Hepatocyte (in vitro differentiated cells): ENCODE measurements around the gene COPS4.

ENCODE experiments used
- CTCF ChIP-seq: fragments of 200-600 bp; sonication (generic); IDR thresholded peaks from 2 replicates; pipeline ENCODE4 v1.5.1; 2016; ENCODE audit warnings: antibody characterized with exemption, mild to moderate bottlenecking; ENCODE audit not compliant: poor library complexity
- EZH2 ChIP-seq: fragments of 200-600 bp; sonication (generic); IDR thresholded peaks from 2 replicates; pipeline ENCODE4 v1.6.1; 2016; ENCODE audit warnings: antibody characterized with exemption, mild to moderate bottlenecking, borderline replicate concordance

GRCh38 chr4:83002329-83002728 lies 32.7 kb upstream of the COPS4 start:
- no peak for TF ChIP-seq EZH2
- no peak for TF ChIP-seq CTCF
